Stimulated activated CD8-positive, alpha-beta memory T cell treated with anti-CD3 and anti-CD28 coated beads, Interleukin-12 subunit alpha, Interleukin-12 subunit beta, amount 100 ng/mL, for 1 hour (primary cell): ENCODE measurements around the gene ZNF318.
"Not testable (repeated sequence)": the region's sequence is repeated elsewhere in the genome, so short reads cannot be mapped to it uniquely, and the experiment has no call there.

ENCODE experiments used
- DNase-seq: peaks from one replicate; pipeline ENCODE4 v3.0.0-alpha.2; 2020; ENCODE audit warnings: low read depth

ZNF318 gene

GRCh38 chr6:43335469-43335868, 34.0 kb downstream of the ZNF318 start:
- no peak for DNase-seq

GRCh38 chr6:43334466-43335095, 34.9 kb downstream of the ZNF318 start:
- DNase-seq, result no peak

- no peak for DNase-seq
Measured at GRCh38 chr6:43331891-43332290, 37.6 kb downstream of the ZNF318 start.

GRCh38 chr6:43331470-43331869, 38.0 kb downstream of the ZNF318 start:
- no peak for DNase-seq

GRCh38 chr6:43328528-43328927, 40.9 kb downstream of the ZNF318 start:
- no peak for DNase-seq

GRCh38 chr6:43325876-43326275, 43.6 kb downstream of the ZNF318 start:
- no peak for DNase-seq

GRCh38 chr6:43318011-43318410, 51.4 kb downstream of the ZNF318 start:
- DNase-seq, result no peak

- DNase-seq, result no peak
Measured at GRCh38 chr6:43313813-43314212, 55.6 kb downstream of the ZNF318 start.

GRCh38 chr6:43311666-43312065, 57.8 kb downstream of the ZNF318 start:
- DNase-seq, result no peak

- no peak for DNase-seq
Measured at GRCh38 chr6:43310624-43311023, 58.8 kb downstream of the ZNF318 start.

- no peak for DNase-seq
Measured at GRCh38 chr6:43310134-43310533, 59.3 kb downstream of the ZNF318 start.

GRCh38 chr6:43308990-43309477, 60.4 kb downstream of the ZNF318 start:
- no peak for DNase-seq

- DNase-seq, result peak; percentile 20
Measured at GRCh38 chr6:43308101-43308989, 61.1 kb downstream of the ZNF318 start, which contains the start of gene CRIP3. Gene CRIP3, minus strand, starts transcription at chr6:43308826. Its CDS starts 34 bp downstream, at chr6:43308792.

GRCh38 chr6:43307451-43308100, 61.9 kb downstream of the ZNF318 start:
- no peak for DNase-seq

- DNase-seq, result no peak
Measured at GRCh38 chr6:43306086-43306485, 63.4 kb downstream of the ZNF318 start.

GRCh38 chr6:43304882-43305281, 64.6 kb downstream of the ZNF318 start:
- DNase-seq, result no peak

- no peak for DNase-seq
Measured at GRCh38 chr6:43304361-43304760, 65.1 kb downstream of the ZNF318 start.

- no peak for DNase-seq
Measured at GRCh38 chr6:43303751-43304331, 65.6 kb downstream of the ZNF318 start.

- DNase-seq, result not testable (repeated sequence)
Measured at GRCh38 chr6:43303006-43303405, 66.4 kb downstream of the ZNF318 start.

- no peak for DNase-seq
Measured at GRCh38 chr6:43302126-43302525, 67.3 kb downstream of the ZNF318 start.

GRCh38 chr6:43301081-43301870, 68.2 kb downstream of the ZNF318 start:
- no peak for DNase-seq
